Fibroblast of skin of abdomen (primary cell): ENCODE measurements around the gene HTR1D.
"Not testable (repeated sequence)": the region's sequence is repeated elsewhere in the genome, so short reads cannot be mapped to it uniquely, and the experiment has no call there.

ENCODE experiments used
- DNase-seq: peaks from one replicate; pipeline ENCODE4 v3.0.0-alpha.2; 2013

Gene HTR1D

GRCh38 chr1:23216771-23217420 lies 406 bp downstream of the HTR1D start:
- no peak for DNase-seq

GRCh38 chr1:23215751-23216449 lies 1.4 kb downstream of the HTR1D start:
- DNase-seq = no peak

- no peak for DNase-seq
Measured at GRCh38 chr1:23215291-23215690, 2.0 kb downstream of the HTR1D start.

GRCh38 chr1:23214640-23215039 lies 2.7 kb downstream of the HTR1D start:
- DNase-seq = no peak

GRCh38 chr1:23211955-23212354 lies 5.3 kb downstream of the HTR1D start:
- no peak for DNase-seq

- DNase-seq = no peak
Measured at GRCh38 chr1:23210963-23211362, 6.3 kb downstream of the HTR1D start.

- DNase-seq = no peak
Measured at GRCh38 chr1:23210351-23210785, 6.9 kb downstream of the HTR1D start.

- no peak for DNase-seq
Measured at GRCh38 chr1:23209770-23210169, 7.5 kb downstream of the HTR1D start.

GRCh38 chr1:23208527-23208926 lies 8.8 kb downstream of the HTR1D start:
- no peak for DNase-seq

- DNase-seq = not testable (repeated sequence)
Measured at GRCh38 chr1:23207733-23208132, 9.6 kb downstream of the HTR1D start.

- DNase-seq = peak; percentile 48
Measured at GRCh38 chr1:23202263-23202749, 15.0 kb downstream of the HTR1D start.

GRCh38 chr1:23200883-23201282 lies 16.4 kb downstream of the HTR1D start:
- DNase-seq = no peak

- peak; percentile 90 for DNase-seq
Measured at GRCh38 chr1:23198373-23198772, 18.9 kb downstream of the HTR1D start.

GRCh38 chr1:23196627-23197328 lies 20.5 kb downstream of the HTR1D start:
- peak; percentile 95 for DNase-seq

- DNase-seq = peak; percentile 90
Measured at GRCh38 chr1:23194119-23194984, 22.9 kb downstream of the HTR1D start.

GRCh38 chr1:23193391-23194118 lies 23.7 kb downstream of the HTR1D start:
- DNase-seq = no peak

GRCh38 chr1:23191199-23191598 lies 26.1 kb downstream of the HTR1D start:
- no peak for DNase-seq

- peak; percentile 93 for DNase-seq
Measured at GRCh38 chr1:23188936-23189452, 28.3 kb downstream of the HTR1D start.

- no peak for DNase-seq
Measured at GRCh38 chr1:23188434-23188884, 28.8 kb downstream of the HTR1D start.

GRCh38 chr1:23187637-23188036 lies 29.7 kb downstream of the HTR1D start:
- DNase-seq = no peak

- DNase-seq = no peak
Measured at GRCh38 chr1:23185381-23185780, 31.9 kb downstream of the HTR1D start.
